Muscle of back (tissue), 13 donors: ENCODE measurements around the gene REX1BD. TPM values are rescaled to one million over a fixed set of nuclear protein-coding genes. Genes with fewer than 3 reads are reported as not detected.
"Not testable (repeated sequence)": the region's sequence is repeated elsewhere in the genome, so short reads cannot be mapped to it uniquely, and the experiment has no call there.

Experiments used
- DNase-seq, 3 donors: peaks; one replicate each; pipeline versions ENCODE4 v3.0.0 to v3.0.0-alpha.2; 2013
- long read RNA-seq, 9 donors: transcript quantifications; one replicate each; lab custom pipeline, GENCODE V29; 2026
- polyA plus RNA-seq, 10 donors: library from polyadenylated mRNA; unstranded; fragments of 120-200 nt; gene quantifications; one replicate each; pipeline ENCODE4 v1.2.1, GENCODE V29; 2013; ENCODE audit not compliant: insufficient read length in 10 of 10

REX1BD gene
- polyA plus RNA-seq: 10 to 100 TPM; 17.4 to 43.2 (median 27.6) TPM
- long read RNA-seq, donor 1, transcript REX1BD-202 (5 exons, 702 nt): major isoform, 11 of 47 reads
- long read RNA-seq, donor 1, transcript REX1BD-201 (5 exons, 839 nt): major isoform, 11 of 47 reads
- long read RNA-seq, donor 1, partial matches to known transcripts: 18 of 47 reads
- long read RNA-seq, donor 1, other reads (novel, unspliced or antisense): 0 of 47 reads
- long read RNA-seq, donor 2, transcript REX1BD-201 (5 exons, 839 nt): major isoform, 7 of 17 reads
- long read RNA-seq, donor 2, partial matches to known transcripts: 0 of 17 reads
- long read RNA-seq, donor 2, other reads (novel, unspliced or antisense): 0 of 17 reads
- long read RNA-seq, donor 3: 0 reads
- long read RNA-seq, donor 4, transcript REX1BD-201 (5 exons, 839 nt): major isoform, 16 of 47 reads
- long read RNA-seq, donor 4, transcript REX1BD-205 (4 exons, 1,081 nt): minor isoform, 8 of 47 reads
- long read RNA-seq, donor 4, transcript REX1BD-202 (5 exons, 702 nt): minor isoform, 7 of 47 reads
- long read RNA-seq, donor 4, partial matches to known transcripts: 12 of 47 reads
- long read RNA-seq, donor 4, other reads (novel, unspliced or antisense): 0 of 47 reads
- long read RNA-seq, donor 5, transcript REX1BD-203 (1 exons, 2,465 nt): minor isoform, 6 of 62 reads
- long read RNA-seq, donor 5, transcript REX1BD-202 (5 exons, 702 nt): major isoform, 20 of 62 reads
- long read RNA-seq, donor 5, transcript REX1BD-201 (5 exons, 839 nt): minor isoform, 16 of 62 reads
- long read RNA-seq, donor 5, partial matches to known transcripts: 14 of 62 reads
- long read RNA-seq, donor 5, other reads (novel, unspliced or antisense): 0 of 62 reads
- long read RNA-seq, donor 6, transcript REX1BD-203 (1 exons, 2,465 nt): minor isoform, 7 of 63 reads
- long read RNA-seq, donor 6, transcript REX1BD-202 (5 exons, 702 nt): minor isoform, 11 of 63 reads
- long read RNA-seq, donor 6, transcript REX1BD-201 (5 exons, 839 nt): major isoform, 21 of 63 reads
- long read RNA-seq, donor 6, transcript REX1BD-205 (4 exons, 1,081 nt): minor isoform, 5 of 63 reads
- long read RNA-seq, donor 6, partial matches to known transcripts: 18 of 63 reads
- long read RNA-seq, donor 6, other reads (novel, unspliced or antisense): 0 of 63 reads
- long read RNA-seq, donor 7, transcript REX1BD-203 (1 exons, 2,465 nt): major isoform, 12 of 50 reads
- long read RNA-seq, donor 7, transcript REX1BD-205 (4 exons, 1,081 nt): minor isoform, 5 of 50 reads
- long read RNA-seq, donor 7, transcript REX1BD-201 (5 exons, 839 nt): minor isoform, 8 of 50 reads
- long read RNA-seq, donor 7, partial matches to known transcripts: 19 of 50 reads
- long read RNA-seq, donor 7, other reads (novel, unspliced or antisense): 0 of 50 reads
- long read RNA-seq, donor 8, transcript REX1BD-202 (5 exons, 702 nt): major isoform, 9 of 43 reads
- long read RNA-seq, donor 8, transcript REX1BD-201 (5 exons, 839 nt): minor isoform, 8 of 43 reads
- long read RNA-seq, donor 8, transcript REX1BD-203 (1 exons, 2,465 nt): minor isoform, 8 of 43 reads
- long read RNA-seq, donor 8, partial matches to known transcripts: 16 of 43 reads
- long read RNA-seq, donor 8, other reads (novel, unspliced or antisense): 0 of 43 reads
- long read RNA-seq, donor 9, partial matches to known transcripts: 0 of 7 reads
- long read RNA-seq, donor 9, other reads (novel, unspliced or antisense): 0 of 7 reads

DNA sequence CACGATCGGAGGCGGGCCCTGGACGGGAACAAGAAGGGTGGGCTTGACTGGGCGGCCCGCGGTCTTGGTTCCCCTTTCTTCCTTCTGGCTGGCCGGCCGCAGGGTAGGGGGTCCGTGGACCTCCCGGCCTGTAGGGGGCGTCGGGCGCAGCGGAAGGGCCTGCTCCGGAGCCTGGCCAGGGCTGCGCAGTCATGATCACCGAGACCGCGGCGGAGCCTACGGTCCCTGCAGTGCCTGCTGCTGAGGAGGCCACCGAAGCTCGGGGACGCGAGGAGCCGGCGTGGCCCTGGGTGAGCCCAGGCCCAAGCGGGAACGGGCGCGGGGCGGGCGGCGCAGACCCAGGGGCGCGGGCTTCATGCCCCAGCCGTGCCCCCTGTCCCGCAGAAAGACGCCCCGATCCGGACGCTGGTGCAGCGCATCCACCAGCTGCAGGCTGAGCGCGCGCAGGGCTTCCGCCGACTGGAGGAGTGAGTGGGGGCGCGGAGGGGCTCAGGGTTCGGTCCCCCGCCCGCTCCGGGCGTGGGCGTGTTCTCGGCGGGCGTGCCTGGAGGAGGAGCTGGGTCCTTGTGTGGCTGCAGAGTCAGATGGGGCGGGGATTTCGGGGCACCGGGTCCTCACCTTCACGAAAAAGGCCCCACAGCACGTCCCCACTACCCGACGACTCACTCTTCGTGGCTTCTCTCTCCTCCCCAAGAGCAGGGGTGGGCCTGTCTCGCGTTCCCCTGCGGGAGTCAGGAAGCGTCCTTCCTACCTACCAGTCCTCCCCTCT, at the start of gene REX1BD:
REX1BD (plus strand) TSS at position 188 of the 769 bp plus-strand sequence; CDS start at position 192, 4 bp downstream.
- peak; percentile 74 to 97 (median 92) for DNase-seq

DNA sequence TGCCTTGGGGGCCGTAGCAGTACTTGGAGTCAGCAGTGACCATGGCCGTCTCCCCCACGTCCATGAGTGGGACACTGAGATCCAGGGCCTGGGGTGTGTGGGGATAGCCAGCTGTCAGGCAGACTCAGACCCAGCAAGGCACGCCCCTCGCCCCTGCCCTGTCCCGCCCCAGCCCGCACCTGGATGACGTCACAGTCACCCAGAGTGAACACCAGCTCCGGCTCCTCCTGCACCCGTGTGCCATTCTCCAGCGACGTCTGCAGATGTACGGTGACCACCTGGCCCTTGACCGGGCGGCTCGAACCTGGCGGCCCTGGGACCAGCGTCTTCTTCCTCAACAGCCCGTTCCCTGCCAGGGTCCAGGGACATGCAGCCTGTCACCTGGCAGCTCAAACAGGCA, 49.2 kb upstream of the REX1BD start:
- DNase-seq: no peak

GRCh38 chr19:18540200-18540599, 48.4 kb upstream of the REX1BD start:
- not testable (repeated sequence) for DNase-seq

- DNase-seq: no peak
Observed at GRCh38 chr19:18541258-18541991, 47.2 kb upstream of the REX1BD start.

DNA sequence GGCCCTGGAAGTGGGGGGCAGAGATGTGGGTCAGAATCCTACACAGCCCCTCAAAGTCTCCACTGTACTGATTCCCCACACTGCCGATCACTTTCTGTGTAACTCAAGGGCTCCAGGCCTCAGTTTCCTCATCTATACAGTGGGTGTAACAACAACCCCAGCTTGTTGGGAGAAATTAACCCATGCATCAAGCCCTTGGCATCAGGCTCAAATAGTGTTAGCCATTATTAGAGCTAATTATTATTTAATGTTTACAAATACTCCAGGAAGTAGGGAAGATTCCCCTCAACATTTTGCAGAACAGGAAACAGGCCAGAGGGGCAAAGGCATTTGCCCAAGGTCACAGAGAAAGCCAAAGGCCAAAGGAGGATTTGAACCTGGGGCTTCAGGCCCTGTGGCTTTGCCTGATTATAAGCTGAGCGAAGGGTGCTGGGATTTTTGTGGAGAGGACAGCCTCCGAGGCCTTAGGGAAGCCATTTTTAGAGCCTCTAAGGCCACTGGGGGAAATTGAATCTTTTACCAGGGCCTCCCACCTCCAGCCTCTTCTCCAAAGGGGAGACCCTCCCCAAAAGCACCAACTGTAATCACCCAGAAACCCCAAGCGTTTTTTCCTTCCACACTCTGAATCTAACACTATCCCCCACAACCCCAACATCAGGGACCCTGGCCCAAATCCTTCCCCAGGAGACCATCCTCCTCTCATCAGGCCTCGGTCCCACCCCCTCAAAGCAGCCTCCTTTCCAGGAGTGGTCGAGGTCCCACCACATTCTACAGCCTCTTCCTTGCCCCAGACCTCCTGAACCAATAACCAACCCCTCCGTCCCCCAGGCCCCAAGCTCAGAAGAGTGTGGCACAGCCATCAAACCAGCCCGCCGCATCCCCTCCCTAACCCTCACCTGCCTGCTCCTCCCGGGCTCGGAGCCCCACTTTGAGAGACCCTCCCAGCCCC, 46.3 kb upstream of the REX1BD start:
- peak in 1 of 3 donors; percentile 35 for DNase-seq

- DNase-seq: peak; percentile 89 to 96 (median 94)
Observed at GRCh38 chr19:18542941-18543813, 45.4 kb upstream of the REX1BD start, which contains the start of gene FKBP8. TSS of gene FKBP8 (minus strand) at chr19:18543573. CDS start at chr19:18541970, 1,603 bp downstream.

DNA sequence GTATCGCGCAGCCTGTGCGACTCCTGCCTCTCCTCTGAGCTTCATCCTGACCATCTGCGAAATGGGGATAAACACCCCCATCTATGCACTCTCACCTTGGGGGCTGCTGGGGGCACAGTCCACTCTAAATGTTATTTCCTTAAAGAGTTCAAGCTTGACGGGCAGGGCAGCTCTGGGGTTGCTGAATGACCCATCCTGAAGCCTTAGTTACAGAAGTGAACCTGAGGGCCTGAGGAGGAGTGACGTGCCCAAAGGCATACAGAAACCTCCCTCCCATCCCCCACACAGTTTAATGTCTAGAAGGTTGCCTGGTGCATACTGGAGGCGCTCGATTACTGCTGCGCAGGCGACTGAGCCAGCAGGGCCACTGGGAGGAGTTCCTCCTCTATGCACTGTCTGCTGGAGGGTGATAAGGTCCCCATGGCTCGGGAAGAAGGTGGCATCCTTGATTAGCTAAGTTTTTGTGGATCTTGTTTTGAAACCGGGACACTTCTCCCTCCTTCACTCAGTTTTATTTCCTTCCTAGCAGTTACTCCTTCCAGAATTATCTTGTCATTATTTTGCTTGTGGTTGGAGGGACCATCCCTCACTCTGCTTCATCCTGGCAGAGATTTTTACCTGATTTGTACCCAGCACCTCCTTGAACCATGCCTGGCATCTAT, 44.7 kb upstream of the REX1BD start:
- DNase-seq: peak in 2 of 3 donors; percentile 52 to 65

DNA sequence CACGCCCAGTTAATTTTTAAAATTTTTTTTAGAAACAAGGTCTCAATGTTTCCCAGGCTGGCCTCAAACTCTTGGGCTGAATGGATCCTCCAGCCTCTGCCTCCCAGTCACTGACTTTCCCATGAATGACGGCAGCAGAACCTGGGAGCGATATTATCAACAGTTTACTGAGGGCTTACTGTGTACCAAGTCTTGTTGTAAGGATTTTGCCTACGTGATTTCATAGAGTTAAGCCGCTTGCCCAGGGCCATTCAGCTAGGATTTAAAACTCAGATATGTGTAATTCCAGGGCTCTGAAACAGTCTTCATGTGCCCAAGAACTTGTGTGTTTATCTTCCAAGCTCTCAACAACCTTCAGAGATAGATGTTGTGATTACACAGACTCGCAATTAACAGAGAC, 37.0 kb upstream of the REX1BD start:
- DNase-seq: no peak

GRCh38 chr19:18557411-18558201, 31.0 kb upstream of the REX1BD start, which contains the start of gene KXD1:
TSS of gene KXD1 (plus strand) at chr19:18557870. CDS start at chr19:18562057, 4,187 bp downstream.
- DNase-seq: peak; percentile 98 to 99 (median 98)

- no peak for DNase-seq
Observed at GRCh38 chr19:18558202-18558555, 30.4 kb upstream of the REX1BD start.

DNA sequence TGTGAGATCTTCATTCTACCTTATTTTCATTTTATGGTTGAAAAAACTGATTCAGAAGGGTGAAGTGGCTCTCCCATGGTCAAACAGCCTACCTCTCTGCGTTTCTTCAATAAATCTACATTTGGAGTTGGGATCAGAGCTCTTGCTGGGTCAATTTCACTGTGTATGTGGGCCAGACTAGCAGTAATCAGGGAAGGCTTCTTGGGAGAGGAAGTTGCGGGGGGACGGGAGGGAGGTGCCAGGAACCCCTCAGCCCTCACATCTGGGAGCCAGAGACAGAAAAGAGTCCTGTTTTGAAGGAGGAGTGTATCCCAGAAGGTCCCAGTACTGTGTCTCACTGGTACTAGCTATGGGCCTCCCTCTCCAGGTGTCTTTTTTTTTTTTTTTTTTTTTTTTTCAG, 30.0 kb upstream of the REX1BD start:
- DNase-seq: no peak

- no peak for DNase-seq
Observed at GRCh38 chr19:18559685-18560084, 28.9 kb upstream of the REX1BD start.

GRCh38 chr19:18562086-18562485, 26.5 kb upstream of the REX1BD start:
- peak in 1 of 3 donors; percentile 68 for DNase-seq

DNA sequence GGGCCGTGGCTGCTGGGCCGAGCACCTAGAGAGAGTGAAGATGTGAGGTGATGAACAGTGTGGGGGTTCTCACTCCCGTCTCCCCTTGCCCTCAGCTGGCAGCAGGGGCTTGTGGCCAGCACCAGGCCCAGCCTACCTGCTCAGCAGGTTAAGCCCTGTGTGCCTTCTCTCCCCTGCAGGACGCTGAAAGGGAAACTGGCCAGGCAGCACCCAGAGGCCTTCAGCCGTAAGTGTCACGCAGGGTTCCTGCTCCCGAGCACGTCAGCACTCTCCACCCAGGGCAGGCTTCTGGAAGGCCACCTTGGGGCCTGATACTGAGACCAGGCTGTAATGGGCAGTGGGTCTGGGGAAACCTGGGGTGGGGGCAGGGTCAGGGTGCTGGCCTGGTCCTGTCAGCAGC, 21.6 kb upstream of the REX1BD start:
- DNase-seq: no peak

- no peak for DNase-seq
Observed at GRCh38 chr19:18568367-18568766, 20.2 kb upstream of the REX1BD start.
